T-helper 1 cell treated with Interleukin-12 subunit alpha and Interleukin-12 subunit beta and Interleukin-4 antibody, amounts not matched to agents 30 μg/mL and 1 μg/mL, for 36 hours (primary cell): ENCODE results near the gene PLSCR2.
"Not testable (repeated sequence)": the region's sequence is repeated elsewhere in the genome, so short reads cannot be mapped to it uniquely, and the experiment has no call there.

ENCODE experiments used
- H3K27ac Mint-ChIP-seq: one replicate; pipeline ENCODE4 v1.8.0; 2021; ENCODE audit warnings: mild to moderate bottlenecking, mixed read lengths
- H3K27me3 Mint-ChIP-seq: one replicate; pipeline ENCODE4 v1.8.0; 2021; ENCODE audit warnings: low read depth, mixed read lengths
- H3K36me3 Mint-ChIP-seq: one replicate; pipeline ENCODE4 v1.8.0; 2021; ENCODE audit warnings: low read depth, mixed read lengths
- H3K4me1 Mint-ChIP-seq: one replicate; pipeline ENCODE4 v1.8.0; 2021; ENCODE audit warnings: low read depth, mixed read lengths
- H3K4me3 Mint-ChIP-seq: one replicate; pipeline ENCODE4 v1.8.0; 2021; ENCODE audit warnings: mild to moderate bottlenecking, moderate library complexity, mixed read lengths
- H3K9me3 Mint-ChIP-seq: one replicate; pipeline ENCODE4 v1.8.0; 2021; ENCODE audit warnings: mixed read lengths

The PLSCR2 gene

GRCh38 chr3:146466604-146467003, 2.8 kb downstream of the PLSCR2 start:
- Mint-ChIP-seq H3K27me3 (no peaks in the 10 kb centered on the region), H3K4me3 (no peak overlapping the region), H3K36me3 (no peaks in the 10 kb centered on the region), H3K4me1 (peaks cover 13% of the 10 kb centered on the region), H3K27ac (no peak overlapping the region), H3K9me3 (no peaks in the 10 kb centered on the region)

- Mint-ChIP-seq H3K9me3 (no peaks in the 10 kb centered on the region), H3K4me1 (peaks cover 13% of the 10 kb centered on the region), H3K36me3 (no peaks in the 10 kb centered on the region), H3K27me3 (no peaks in the 10 kb centered on the region), H3K4me3 (no peak overlapping the region), H3K27ac (no peak overlapping the region)
Observed at GRCh38 chr3:146465693-146466465, 3.5 kb downstream of the PLSCR2 start.

GRCh38 chr3:146464783-146465182, 4.6 kb downstream of the PLSCR2 start:
- Mint-ChIP-seq H3K27me3 (no peaks in the 10 kb centered on the region), H3K4me3 (no peak overlapping the region), H3K36me3 (no peaks in the 10 kb centered on the region), H3K9me3 (no peaks in the 10 kb centered on the region), H3K4me1 (peaks cover 11% of the 10 kb centered on the region), H3K27ac (no peak overlapping the region)

- H3K36me3 Mint-ChIP-seq, result no peaks in the 10 kb centered on the region
- no peaks in the 10 kb centered on the region for H3K9me3 Mint-ChIP-seq
- no peak overlapping the region for H3K4me3 Mint-ChIP-seq
- no peak overlapping the region for H3K27ac Mint-ChIP-seq
- H3K27me3 Mint-ChIP-seq, result no peaks in the 10 kb centered on the region
- H3K4me1 Mint-ChIP-seq, result peaks cover 11% of the 10 kb centered on the region
Observed at GRCh38 chr3:146464005-146464595, 5.3 kb downstream of the PLSCR2 start.

GRCh38 chr3:146454796-146455195, 14.6 kb downstream of the PLSCR2 start:
- Mint-ChIP-seq H3K27ac (no peak overlapping the region), H3K36me3 (no peaks in the 10 kb centered on the region), H3K4me1 (no peaks in the 10 kb centered on the region), H3K4me3 (no peak overlapping the region), H3K9me3 (no peaks in the 10 kb centered on the region), H3K27me3 (no peaks in the 10 kb centered on the region)

- peaks cover 5% of the 10 kb centered on the region for H3K9me3 Mint-ChIP-seq
- peaks cover 8% of the 10 kb centered on the region for H3K27me3 Mint-ChIP-seq
- H3K36me3 Mint-ChIP-seq, result no peaks in the 10 kb centered on the region
- no peak overlapping the region for H3K27ac Mint-ChIP-seq
- H3K4me3 Mint-ChIP-seq, result no peak overlapping the region
- no peaks in the 10 kb centered on the region for H3K4me1 Mint-ChIP-seq
Observed at GRCh38 chr3:146449613-146450012, 19.7 kb downstream of the PLSCR2 start.

GRCh38 chr3:146449076-146449475, 20.3 kb downstream of the PLSCR2 start:
- Mint-ChIP-seq H3K36me3 (no peaks in the 10 kb centered on the region), H3K4me1 (no peaks in the 10 kb centered on the region), H3K27me3 (peaks cover 8% of the 10 kb centered on the region), H3K4me3 (no peak overlapping the region), H3K27ac (no peak overlapping the region), H3K9me3 (peaks cover 5% of the 10 kb centered on the region)

- peaks cover 17% of the 10 kb centered on the region for H3K27me3 Mint-ChIP-seq
- H3K36me3 Mint-ChIP-seq, result no peaks in the 10 kb centered on the region
- no peak overlapping the region for H3K4me3 Mint-ChIP-seq
- no peaks in the 10 kb centered on the region for H3K4me1 Mint-ChIP-seq
- peaks cover 5% of the 10 kb centered on the region for H3K9me3 Mint-ChIP-seq
- H3K27ac Mint-ChIP-seq, result no peak overlapping the region
Observed at GRCh38 chr3:146446026-146446425, 23.3 kb downstream of the PLSCR2 start.

GRCh38 chr3:146440310-146440709, 29.1 kb downstream of the PLSCR2 start:
- H3K27me3 Mint-ChIP-seq, H3K4me3 Mint-ChIP-seq, H3K27ac Mint-ChIP-seq, H3K36me3 Mint-ChIP-seq, H3K4me1 Mint-ChIP-seq, H3K9me3 Mint-ChIP-seq: not testable (repeated sequence)

- Mint-ChIP-seq H3K4me1 (no peaks in the 10 kb centered on the region), H3K36me3 (no peaks in the 10 kb centered on the region), H3K4me3 (no peak overlapping the region), H3K27ac (no peak overlapping the region), H3K9me3 (no peaks in the 10 kb centered on the region), H3K27me3 (peaks cover 3% of the 10 kb centered on the region)
Observed at GRCh38 chr3:146432066-146432465, 37.3 kb downstream of the PLSCR2 start.

GRCh38 chr3:146431240-146431639, 38.1 kb downstream of the PLSCR2 start:
- Mint-ChIP-seq H3K4me3 (no peak overlapping the region), H3K27me3 (peaks cover 3% of the 10 kb centered on the region), H3K36me3 (no peaks in the 10 kb centered on the region)

GRCh38 chr3:146425341-146425740, 44.0 kb downstream of the PLSCR2 start:
- Mint-ChIP-seq H3K4me3 (no peak overlapping the region), H3K27me3 (peaks cover 3% of the 10 kb centered on the region), H3K36me3 (no peaks in the 10 kb centered on the region), H3K9me3 (no peaks in the 10 kb centered on the region), H3K27ac (no peak overlapping the region), H3K4me1 (no peaks in the 10 kb centered on the region)

More at GRCh38 chr3:146431240-146431639, 38.1 kb downstream of the PLSCR2 start:
- Mint-ChIP-seq H3K9me3 (no peaks in the 10 kb centered on the region), H3K4me1 (no peaks in the 10 kb centered on the region), H3K27ac (no peak overlapping the region)

- Mint-ChIP-seq H3K27me3 (peaks cover 14% of the 10 kb centered on the region), H3K9me3 (no peaks in the 10 kb centered on the region), H3K4me3 (no peak overlapping the region), H3K4me1 (no peaks in the 10 kb centered on the region), H3K36me3 (no peaks in the 10 kb centered on the region), H3K27ac (no peak overlapping the region)
Observed at GRCh38 chr3:146421819-146422759, 47.3 kb downstream of the PLSCR2 start.

GRCh38 chr3:146416366-146416765, 53.0 kb downstream of the PLSCR2 start:
- no peaks in the 10 kb centered on the region for H3K4me1 Mint-ChIP-seq
- no peaks in the 10 kb centered on the region for H3K36me3 Mint-ChIP-seq
- H3K9me3 Mint-ChIP-seq, result peaks cover 6% of the 10 kb centered on the region
- no peak overlapping the region for H3K27ac Mint-ChIP-seq
- no peak overlapping the region for H3K4me3 Mint-ChIP-seq
- peaks cover 14% of the 10 kb centered on the region for H3K27me3 Mint-ChIP-seq
